Measurements from ENCODE around the gene SRCIN1. TPM values are rescaled to one million over a fixed set of nuclear protein-coding genes. Genes with fewer than 3 reads are reported as not detected.
"Not testable (repeated sequence)": the region's sequence is repeated elsewhere in the genome, so short reads cannot be mapped to it uniquely, and the experiment has no call there.

The SRCIN1 gene
- total RNA-seq, 1 donor from 2014 or later, result 8.4 TPM

DNA sequence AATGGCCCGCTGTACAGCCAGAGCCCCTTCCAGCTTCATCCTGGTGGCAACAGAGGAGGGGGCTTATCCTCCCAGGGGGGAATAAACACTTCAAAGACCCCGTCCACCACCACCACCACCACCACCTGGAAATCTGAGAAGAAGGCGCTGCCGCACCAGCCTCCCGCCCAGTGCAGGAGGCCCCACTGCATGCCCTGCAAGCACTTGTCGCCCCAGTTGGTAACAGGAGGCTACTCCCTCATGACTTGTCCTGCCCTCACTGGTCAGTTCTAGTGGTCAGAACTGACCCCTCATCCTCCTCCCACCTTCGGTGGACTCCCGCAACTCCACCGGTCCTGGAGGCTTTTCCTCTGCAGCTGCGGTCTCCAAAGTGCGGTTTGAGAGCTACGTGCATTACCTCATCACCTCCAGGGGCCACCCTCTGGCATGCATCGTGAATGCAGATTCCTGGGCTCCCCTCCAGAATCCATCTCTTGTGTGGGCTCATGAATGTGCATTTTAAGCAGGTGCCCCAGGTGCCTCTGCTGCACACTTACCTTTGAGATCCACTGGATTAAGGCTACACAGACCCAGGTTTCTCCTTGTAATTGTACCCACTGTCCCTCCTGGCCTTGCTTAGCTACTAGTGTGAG lies 71.8 kb downstream of the SRCIN1 start:
- Mint-ChIP-seq H3K9me3 (no peaks in the 10 kb centered on the region), H3K4me1 (peaks cover 54% of the 10 kb centered on the region), H3K27me3 (ENCODE audit: low read depth) (no peaks in the 10 kb centered on the region), H3K27ac (ENCODE audit: unreplicated experiment) (peak overlapping the region; percentile 62), H3K36me3 (ENCODE audit: low read depth) (no peaks in the 10 kb centered on the region), H3K4me3 (peak overlapping the region; percentile 54)
- TF ChIP-seq, protein P1, sequence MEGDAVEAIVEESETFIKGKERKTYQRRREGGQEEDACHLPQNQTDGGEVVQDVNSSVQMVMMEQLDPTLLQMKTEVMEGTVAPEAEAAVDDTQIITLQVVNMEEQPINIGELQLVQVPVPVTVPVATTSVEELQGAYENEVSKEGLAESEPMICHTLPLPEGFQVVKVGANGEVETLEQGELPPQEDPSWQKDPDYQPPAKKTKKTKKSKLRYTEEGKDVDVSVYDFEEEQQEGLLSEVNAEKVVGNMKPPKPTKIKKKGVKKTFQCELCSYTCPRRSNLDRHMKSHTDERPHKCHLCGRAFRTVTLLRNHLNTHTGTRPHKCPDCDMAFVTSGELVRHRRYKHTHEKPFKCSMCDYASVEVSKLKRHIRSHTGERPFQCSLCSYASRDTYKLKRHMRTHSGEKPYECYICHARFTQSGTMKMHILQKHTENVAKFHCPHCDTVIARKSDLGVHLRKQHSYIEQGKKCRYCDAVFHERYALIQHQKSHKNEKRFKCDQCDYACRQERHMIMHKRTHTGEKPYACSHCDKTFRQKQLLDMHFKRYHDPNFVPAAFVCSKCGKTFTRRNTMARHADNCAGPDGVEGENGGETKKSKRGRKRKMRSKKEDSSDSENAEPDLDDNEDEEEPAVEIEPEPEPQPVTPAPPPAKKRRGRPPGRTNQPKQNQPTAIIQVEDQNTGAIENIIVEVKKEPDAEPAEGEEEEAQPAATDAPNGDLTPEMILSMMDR (conservative IDR thresholded peaks at IDR 0.05), result no peak
- DNase-seq (ENCODE audit: low read depth, low spot score), result no peak

DNA sequence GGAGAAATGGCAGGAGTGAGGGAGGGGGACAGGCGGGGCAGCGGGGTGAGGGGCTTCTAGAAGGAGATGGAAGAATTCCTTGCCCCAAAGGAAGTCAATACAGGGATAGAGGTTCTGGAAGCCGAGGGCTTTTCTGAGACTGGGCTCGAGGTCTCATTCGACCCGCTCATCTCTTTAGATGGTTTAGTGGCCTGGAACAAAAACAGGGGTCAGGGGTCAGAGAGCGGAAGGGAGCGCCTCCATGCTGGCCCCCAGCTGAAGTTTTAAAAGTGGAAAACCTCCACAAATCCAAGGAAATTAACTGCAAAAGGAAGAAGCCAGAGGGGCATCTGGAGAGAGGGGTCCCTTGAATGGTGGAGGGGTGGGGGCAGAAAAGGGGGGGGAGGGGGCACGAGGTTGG lies 72.5 kb downstream of the SRCIN1 start:
- Mint-ChIP-seq H3K4me3 (peak overlapping the region; percentile 51), H3K27me3 (ENCODE audit: low read depth) (peaks cover 4% of the 10 kb centered on the region), H3K36me3 (ENCODE audit: low read depth) (no peaks in the 10 kb centered on the region), H3K4me1 (peaks cover 58% of the 10 kb centered on the region), H3K9me3 (no peaks in the 10 kb centered on the region), H3K27ac (ENCODE audit: unreplicated experiment) (no peak overlapping the region)
- no peak for DNase-seq (ENCODE audit: low read depth, low spot score)
- TF ChIP-seq, protein P1 (conservative IDR thresholded peaks at IDR 0.05), result no peak

DNA sequence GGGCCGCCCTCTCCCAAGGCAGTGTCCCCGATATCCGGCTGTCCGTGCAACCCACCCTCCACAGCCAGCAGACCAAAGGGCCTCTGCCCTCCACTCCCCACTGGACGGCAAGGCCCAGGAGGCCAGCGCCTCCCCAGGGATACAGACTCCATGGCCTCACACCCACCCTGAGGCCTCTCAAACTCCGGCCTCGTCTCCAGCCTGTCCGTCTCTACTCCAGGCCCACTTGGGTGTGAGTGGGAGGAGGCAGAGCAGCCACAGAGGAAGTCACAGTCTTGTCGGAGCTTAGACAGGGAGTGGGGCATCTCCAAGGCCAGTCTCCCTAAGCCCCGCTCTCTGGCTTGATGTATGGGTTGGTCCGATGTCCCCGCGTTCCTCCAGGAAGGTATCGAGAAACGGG lies 73.3 kb downstream of the SRCIN1 start:
- no peaks in the 10 kb centered on the region for H3K36me3 Mint-ChIP-seq (ENCODE audit: low read depth)
- TF ChIP-seq, protein P1 (conservative IDR thresholded peaks at IDR 0.05), result no peak
- H3K4me3 Mint-ChIP-seq, result peak overlapping the region; percentile 29
- no peak for DNase-seq (ENCODE audit: low read depth, low spot score)
- peak overlapping the region; percentile 57 for H3K27ac Mint-ChIP-seq (ENCODE audit: unreplicated experiment)
- H3K27me3 Mint-ChIP-seq (ENCODE audit: low read depth), result peaks cover 9% of the 10 kb centered on the region
- H3K4me1 Mint-ChIP-seq, result peaks cover 59% of the 10 kb centered on the region
- no peaks in the 10 kb centered on the region for H3K9me3 Mint-ChIP-seq

DNA sequence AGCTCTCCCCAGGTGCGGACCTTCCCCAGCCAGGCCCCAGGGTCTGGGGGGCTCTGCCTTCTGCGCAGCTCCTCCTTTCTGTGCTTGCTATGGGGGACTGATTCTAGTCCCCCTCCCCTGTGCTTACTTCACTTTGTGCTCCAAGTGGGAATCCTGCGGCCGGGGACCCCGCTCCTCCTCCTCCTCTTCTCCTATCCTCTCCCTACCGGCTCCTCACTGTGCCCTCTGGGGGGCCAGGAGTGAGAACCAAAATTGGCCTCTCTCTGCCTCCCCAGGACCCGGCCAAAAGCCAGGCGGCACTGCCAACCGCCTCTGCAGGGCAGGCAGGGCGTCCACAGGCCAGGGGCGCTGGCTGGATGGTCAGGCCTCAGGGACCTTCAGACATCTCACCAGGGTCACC lies 74.0 kb downstream of the SRCIN1 start:
- H3K9me3 Mint-ChIP-seq; H3K27me3 Mint-ChIP-seq (ENCODE audit: low read depth); H3K36me3 Mint-ChIP-seq (ENCODE audit: low read depth); DNase-seq (ENCODE audit: low read depth, low spot score); H3K4me3 Mint-ChIP-seq: not testable (repeated sequence)
- Mint-ChIP-seq H3K4me1 (peaks cover 59% of the 10 kb centered on the region), H3K27ac (ENCODE audit: unreplicated experiment) (peak overlapping the region; percentile 85)

DNA sequence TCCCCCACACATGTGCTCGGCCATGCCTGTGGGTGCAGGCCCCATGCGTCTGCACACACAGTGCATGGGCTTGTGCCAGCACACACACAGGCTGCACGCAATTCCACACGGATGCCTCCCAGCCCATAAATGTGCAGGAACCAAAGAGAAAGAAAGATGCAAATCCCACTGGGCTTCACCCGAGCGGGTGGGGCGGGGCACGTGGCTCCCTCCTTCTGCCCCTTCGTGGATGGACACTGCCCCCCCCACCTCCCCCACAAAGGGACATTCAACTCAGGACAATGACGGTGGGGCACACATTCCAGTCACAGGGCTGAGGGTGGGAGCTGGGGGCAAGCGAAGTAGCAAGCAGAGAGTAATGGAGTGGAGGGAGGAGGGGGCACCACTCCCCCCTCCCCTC lies 74.9 kb downstream of the SRCIN1 start:
- H3K36me3 Mint-ChIP-seq (ENCODE audit: low read depth); H3K27me3 Mint-ChIP-seq (ENCODE audit: low read depth); DNase-seq (ENCODE audit: low read depth, low spot score); H3K9me3 Mint-ChIP-seq; H3K27ac Mint-ChIP-seq (ENCODE audit: unreplicated experiment): not testable (repeated sequence)
- Mint-ChIP-seq H3K4me3 (peak overlapping the region; percentile 44), H3K4me1 (peaks cover 52% of the 10 kb centered on the region)

DNA sequence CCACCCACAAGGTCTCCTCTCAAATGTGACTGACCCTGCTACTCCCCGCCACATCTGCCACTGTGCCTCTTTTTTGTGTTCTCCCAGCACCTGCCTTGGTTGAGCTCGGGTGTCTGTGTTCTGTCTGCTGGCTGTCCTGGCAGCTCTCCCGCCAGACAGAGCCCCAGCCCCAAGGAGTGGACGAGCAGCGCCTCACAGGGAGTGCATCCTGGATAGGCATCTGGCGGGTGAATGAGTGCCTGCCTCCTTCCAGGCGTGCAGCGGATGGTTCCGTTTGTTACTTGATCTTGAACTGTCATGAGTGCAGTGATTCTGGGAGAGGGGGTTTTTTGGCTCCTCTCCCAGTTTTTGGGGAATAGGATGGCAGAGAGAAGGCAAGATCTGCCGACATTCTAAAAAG lies 77.6 kb downstream of the SRCIN1 start:
- H3K36me3 Mint-ChIP-seq (ENCODE audit: low read depth); H3K4me3 Mint-ChIP-seq; DNase-seq (ENCODE audit: low read depth, low spot score); H3K27me3 Mint-ChIP-seq (ENCODE audit: low read depth); H3K27ac Mint-ChIP-seq (ENCODE audit: unreplicated experiment); H3K9me3 Mint-ChIP-seq: not testable (repeated sequence)
- H3K4me1 Mint-ChIP-seq, result peaks cover 40% of the 10 kb centered on the region

DNA sequence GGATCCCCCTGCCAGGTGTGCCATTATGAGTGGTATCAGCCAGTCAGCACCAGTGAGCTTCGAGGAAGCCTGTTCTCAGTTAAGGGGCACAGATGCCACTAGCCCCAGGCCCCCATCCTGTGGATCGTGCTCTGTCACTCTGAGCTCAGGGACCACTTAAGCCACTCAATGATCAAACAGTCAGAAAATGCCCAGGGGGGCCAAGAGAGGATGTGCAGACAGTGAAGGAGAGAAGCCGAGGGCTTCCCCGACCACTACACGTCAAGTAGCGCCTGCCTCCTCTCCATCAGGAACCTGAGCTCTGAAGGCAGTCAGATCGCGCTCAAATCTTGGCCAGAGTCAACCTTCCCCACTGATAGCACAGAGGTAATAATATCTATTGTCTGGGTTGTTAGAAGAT lies 79.2 kb downstream of the SRCIN1 start:
- not testable (repeated sequence) for H3K9me3 Mint-ChIP-seq; DNase-seq (ENCODE audit: low read depth, low spot score); H3K27me3 Mint-ChIP-seq (ENCODE audit: low read depth); H3K36me3 Mint-ChIP-seq (ENCODE audit: low read depth); H3K27ac Mint-ChIP-seq (ENCODE audit: unreplicated experiment); H3K4me3 Mint-ChIP-seq
- H3K4me1 Mint-ChIP-seq, result peaks cover 24% of the 10 kb centered on the region
